ENCODE measurements around the gene SLC16A6.

DNA sequence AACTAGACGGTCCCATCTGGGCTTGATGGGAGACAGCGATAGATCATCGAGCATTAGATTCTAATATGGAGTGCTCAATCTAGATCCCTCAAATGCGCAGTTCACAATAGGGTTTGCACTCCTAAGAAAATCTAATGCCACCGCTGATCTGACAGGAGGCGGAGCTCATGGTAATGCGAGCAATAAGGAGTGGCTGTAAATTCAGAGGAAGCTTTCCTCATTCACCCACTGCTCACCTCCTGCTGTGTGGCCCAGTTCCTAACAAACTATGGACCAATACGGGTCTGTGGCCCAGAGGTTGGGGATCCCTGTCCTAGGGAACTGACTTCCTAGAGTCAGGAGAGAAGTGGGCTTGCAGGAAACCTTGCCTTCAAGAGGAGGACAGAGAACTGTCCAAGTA, 68.3 kb downstream of the SLC16A6 start:
- TF ChIP-seq, protein P1, sequence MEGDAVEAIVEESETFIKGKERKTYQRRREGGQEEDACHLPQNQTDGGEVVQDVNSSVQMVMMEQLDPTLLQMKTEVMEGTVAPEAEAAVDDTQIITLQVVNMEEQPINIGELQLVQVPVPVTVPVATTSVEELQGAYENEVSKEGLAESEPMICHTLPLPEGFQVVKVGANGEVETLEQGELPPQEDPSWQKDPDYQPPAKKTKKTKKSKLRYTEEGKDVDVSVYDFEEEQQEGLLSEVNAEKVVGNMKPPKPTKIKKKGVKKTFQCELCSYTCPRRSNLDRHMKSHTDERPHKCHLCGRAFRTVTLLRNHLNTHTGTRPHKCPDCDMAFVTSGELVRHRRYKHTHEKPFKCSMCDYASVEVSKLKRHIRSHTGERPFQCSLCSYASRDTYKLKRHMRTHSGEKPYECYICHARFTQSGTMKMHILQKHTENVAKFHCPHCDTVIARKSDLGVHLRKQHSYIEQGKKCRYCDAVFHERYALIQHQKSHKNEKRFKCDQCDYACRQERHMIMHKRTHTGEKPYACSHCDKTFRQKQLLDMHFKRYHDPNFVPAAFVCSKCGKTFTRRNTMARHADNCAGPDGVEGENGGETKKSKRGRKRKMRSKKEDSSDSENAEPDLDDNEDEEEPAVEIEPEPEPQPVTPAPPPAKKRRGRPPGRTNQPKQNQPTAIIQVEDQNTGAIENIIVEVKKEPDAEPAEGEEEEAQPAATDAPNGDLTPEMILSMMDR (IDR thresholded peaks at IDR 0.05; ENCODE audit: low read length), result no peak
- TF ChIP-seq EZH2 (optimal IDR thresholded peaks at IDR 0.05; ENCODE audit: low read depth, low read length) (no peak), EZH2phosphoT487 (IDR thresholded peaks at IDR 0.05; ENCODE audit: low read length) (no peak)

Data from MM.1S (cell line).